Parathyroid adenoma (tissue), 2 donors: Measurements from ENCODE around the gene ABAT.

Experiments
- H2AFZ ChIP-seq: fragments of 300-600 bp; sonication (generic); one replicate; pipeline ENCODE4 v1.7.0; 2017; ENCODE audit warnings: antibody characterized with exemption, mild to moderate bottlenecking
- H3K27ac ChIP-seq: fragments of 300-600 bp; sonication (generic); one replicate; pipeline ENCODE4 v1.7.0; 2017
- H3K27me3 ChIP-seq: fragments of 300-600 bp; sonication (generic); one replicate; pipeline ENCODE4 v1.7.0; 2017; ENCODE audit warnings: low read length; ENCODE audit not compliant: control insufficient read depth, insufficient read depth
- H3K36me3 ChIP-seq: fragments of 300-600 bp; sonication (generic); one replicate; pipeline ENCODE4 v1.7.0; 2017; ENCODE audit warnings: low read length; ENCODE audit not compliant: control insufficient read depth, insufficient read depth
- H3K4me1 ChIP-seq: fragments of 300-600 bp; sonication (generic); one replicate; pipeline ENCODE4 v1.7.0; 2017; ENCODE audit warnings: control low read depth
- H3K4me2 ChIP-seq: fragments of 300-600 bp; sonication (generic); one replicate; pipeline ENCODE4 v1.7.0; 2017; ENCODE audit warnings: low read length
- H3K4me3 ChIP-seq: fragments of 300-600 bp; sonication (generic); one replicate; pipeline ENCODE4 v1.7.0; 2017; ENCODE audit warnings: low read depth, low read length
- H3K79me2 ChIP-seq: fragments of 300-600 bp; sonication (generic); one replicate; pipeline ENCODE4 v1.7.0; 2017; ENCODE audit warnings: control low read depth
- H3K9ac ChIP-seq: fragments of 300-600 bp; sonication (generic); one replicate; pipeline ENCODE4 v1.7.0; 2017; ENCODE audit warnings: mild to moderate bottlenecking
- H3K9me3 ChIP-seq: fragments of 300-600 bp; sonication (generic); one replicate; pipeline ENCODE4 v1.7.0; 2017; ENCODE audit warnings: low read length; ENCODE audit not compliant: control insufficient read depth
- TF ChIP-seq, protein P1 (sequence below): fragments of 300-600 bp; sonication (generic); IDR thresholded peaks from one replicate; pipeline ENCODE4 v1.7.0; 2017; ENCODE audit warnings: antibody characterized with exemption, mild to moderate bottlenecking
- donor health status: primary hyperparathyroidism.

The ABAT gene

DNA sequence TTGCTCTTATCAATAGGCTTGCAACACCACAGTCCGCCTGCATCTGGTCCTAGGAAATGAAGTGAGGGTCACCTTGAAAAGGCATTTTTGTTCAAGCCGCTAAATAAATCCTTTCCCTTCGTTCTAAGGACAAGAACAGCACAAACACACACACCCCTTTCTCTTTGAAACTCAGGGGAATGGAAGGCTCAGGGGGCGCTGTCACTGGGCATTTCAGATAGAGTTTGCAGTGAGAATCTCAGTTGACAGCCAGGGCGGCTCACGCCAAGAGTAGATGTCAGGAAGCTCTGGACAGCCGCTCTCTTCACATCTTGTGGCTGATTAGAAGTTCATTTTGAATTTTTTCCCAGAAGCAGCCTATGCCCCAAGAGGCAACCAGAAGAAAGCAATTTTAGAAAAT is 39.8 kb downstream of the ABAT start:
- Histone ChIP-seq H3K9ac (no peak overlapping the region), H3K9me3 (no peaks in the 10 kb centered on the region), H3K4me1 (peaks cover 2% of the 10 kb centered on the region), H3K79me2 (no peaks in the 10 kb centered on the region), H3K4me3 (no peak overlapping the region), H2AFZ (no peak overlapping the region), H3K4me2 (no peak overlapping the region), H3K27me3 (no peaks in the 10 kb centered on the region), H3K36me3 (no peaks in the 10 kb centered on the region), H3K27ac (no peak overlapping the region)
- TF ChIP-seq, protein P1, sequence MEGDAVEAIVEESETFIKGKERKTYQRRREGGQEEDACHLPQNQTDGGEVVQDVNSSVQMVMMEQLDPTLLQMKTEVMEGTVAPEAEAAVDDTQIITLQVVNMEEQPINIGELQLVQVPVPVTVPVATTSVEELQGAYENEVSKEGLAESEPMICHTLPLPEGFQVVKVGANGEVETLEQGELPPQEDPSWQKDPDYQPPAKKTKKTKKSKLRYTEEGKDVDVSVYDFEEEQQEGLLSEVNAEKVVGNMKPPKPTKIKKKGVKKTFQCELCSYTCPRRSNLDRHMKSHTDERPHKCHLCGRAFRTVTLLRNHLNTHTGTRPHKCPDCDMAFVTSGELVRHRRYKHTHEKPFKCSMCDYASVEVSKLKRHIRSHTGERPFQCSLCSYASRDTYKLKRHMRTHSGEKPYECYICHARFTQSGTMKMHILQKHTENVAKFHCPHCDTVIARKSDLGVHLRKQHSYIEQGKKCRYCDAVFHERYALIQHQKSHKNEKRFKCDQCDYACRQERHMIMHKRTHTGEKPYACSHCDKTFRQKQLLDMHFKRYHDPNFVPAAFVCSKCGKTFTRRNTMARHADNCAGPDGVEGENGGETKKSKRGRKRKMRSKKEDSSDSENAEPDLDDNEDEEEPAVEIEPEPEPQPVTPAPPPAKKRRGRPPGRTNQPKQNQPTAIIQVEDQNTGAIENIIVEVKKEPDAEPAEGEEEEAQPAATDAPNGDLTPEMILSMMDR, result no peak

DNA sequence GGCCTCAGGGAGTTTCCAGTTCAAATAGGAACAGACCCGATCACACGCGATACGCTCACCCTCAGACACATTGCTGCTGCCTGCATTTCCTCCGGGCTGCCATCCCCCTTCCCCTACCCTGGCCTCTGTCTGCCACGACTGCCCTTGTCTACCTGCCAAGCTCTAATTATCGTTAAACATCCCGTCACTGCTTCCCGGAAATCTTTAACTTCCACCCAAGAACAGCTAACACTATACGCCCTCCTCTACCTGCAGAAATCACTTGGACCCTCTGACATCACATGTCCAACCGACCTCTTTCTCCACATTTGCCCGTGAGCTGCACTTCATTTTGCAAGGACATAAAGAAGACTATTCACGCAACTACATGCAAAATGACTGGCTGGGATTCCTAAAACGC is 40.4 kb downstream of the ABAT start:
- TF ChIP-seq, protein P1, result no peak
- peaks cover 2% of the 10 kb centered on the region for H3K4me1 ChIP-seq
- H3K27me3 ChIP-seq, result no peaks in the 10 kb centered on the region
- H3K79me2 ChIP-seq, result no peaks in the 10 kb centered on the region
- H3K4me3 ChIP-seq, result no peak overlapping the region
- no peak overlapping the region for H3K4me2 ChIP-seq
- no peak overlapping the region for H3K9ac ChIP-seq
- no peak overlapping the region for H2AFZ ChIP-seq
- no peak overlapping the region for H3K27ac ChIP-seq
- no peaks in the 10 kb centered on the region for H3K36me3 ChIP-seq
- no peaks in the 10 kb centered on the region for H3K9me3 ChIP-seq

DNA sequence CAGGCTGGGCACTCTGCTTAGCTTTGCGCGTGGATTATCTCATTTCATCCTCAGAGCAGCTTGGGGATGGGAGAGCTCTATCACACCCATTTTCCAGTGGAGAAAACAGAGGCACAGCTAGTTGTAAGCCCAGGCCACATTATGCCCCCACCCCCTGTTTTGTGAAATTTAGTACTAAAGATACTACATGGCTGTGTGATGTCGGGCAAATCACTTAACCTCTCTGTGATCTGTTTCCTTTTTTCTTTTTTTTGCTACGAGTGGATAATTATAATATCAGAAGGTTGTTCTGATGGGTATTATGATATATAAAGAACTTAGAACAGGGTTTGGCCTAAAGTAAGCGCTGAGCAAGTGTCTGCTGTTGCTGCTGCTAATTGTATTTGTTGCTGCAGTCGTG is 41.6 kb downstream of the ABAT start:
- TF ChIP-seq, protein P1, result no peak
- no peak overlapping the region for H3K27ac ChIP-seq
- H3K4me2 ChIP-seq, result no peak overlapping the region
- peaks cover 1% of the 10 kb centered on the region for H3K4me1 ChIP-seq
- no peaks in the 10 kb centered on the region for H3K79me2 ChIP-seq
- no peak overlapping the region for H3K9ac ChIP-seq
- H2AFZ ChIP-seq, result no peak overlapping the region
- H3K4me3 ChIP-seq, result no peak overlapping the region
- no peaks in the 10 kb centered on the region for H3K36me3 ChIP-seq
- H3K27me3 ChIP-seq, result no peaks in the 10 kb centered on the region
- H3K9me3 ChIP-seq, result no peaks in the 10 kb centered on the region

DNA sequence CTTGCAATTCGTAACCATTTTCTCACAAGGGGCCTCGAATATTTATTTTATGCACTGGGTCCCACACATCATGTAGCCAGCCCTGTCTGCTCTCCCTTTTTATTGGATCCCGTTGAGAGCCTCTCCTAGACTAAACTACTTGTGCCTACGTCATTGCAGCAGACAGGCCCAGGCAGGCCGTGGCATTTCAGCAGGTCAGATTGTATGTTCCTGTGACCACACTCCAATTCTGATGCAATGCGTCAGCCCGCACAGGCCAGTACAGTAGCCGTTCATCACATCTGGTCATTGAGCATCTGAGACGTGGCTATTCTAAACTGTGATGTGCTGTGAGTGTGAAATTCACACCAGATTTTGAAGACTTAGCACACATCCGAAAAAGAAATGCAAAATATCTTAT is 42.2 kb downstream of the ABAT start:
- H2AFZ ChIP-seq, result no peak overlapping the region
- no peaks in the 10 kb centered on the region for H3K4me1 ChIP-seq
- no peak overlapping the region for H3K4me3 ChIP-seq
- H3K27ac ChIP-seq, result no peak overlapping the region
- H3K79me2 ChIP-seq, result no peaks in the 10 kb centered on the region
- H3K9me3 ChIP-seq, result no peaks in the 10 kb centered on the region
- H3K4me2 ChIP-seq, result no peak overlapping the region
- TF ChIP-seq, protein P1, result no peak
- H3K9ac ChIP-seq, result no peak overlapping the region
- H3K36me3 ChIP-seq, result no peaks in the 10 kb centered on the region
- no peaks in the 10 kb centered on the region for H3K27me3 ChIP-seq

DNA sequence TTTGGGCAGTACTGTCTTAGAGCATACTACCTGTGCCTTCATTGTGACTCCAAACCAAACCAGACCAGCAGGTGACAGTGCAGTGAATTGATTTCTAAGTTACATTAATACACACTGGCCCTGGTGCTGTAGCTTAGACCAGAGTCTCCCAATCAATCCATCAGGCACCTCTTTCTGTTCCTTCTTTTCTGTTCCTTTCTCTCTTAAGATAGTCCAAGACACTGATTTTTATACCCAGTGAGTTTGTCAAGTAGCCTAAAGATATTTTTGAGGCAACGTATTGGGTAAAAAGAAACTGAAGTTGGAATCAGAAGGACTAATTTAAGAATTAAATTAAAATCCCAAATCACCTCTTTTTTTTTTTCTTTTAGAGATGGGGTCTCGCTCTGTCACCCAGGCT is 43.1 kb downstream of the ABAT start:
- Histone ChIP-seq H3K4me2 (no peak overlapping the region), H3K4me1 (no peaks in the 10 kb centered on the region), H3K9ac (no peak overlapping the region), H3K27ac (no peak overlapping the region), H2AFZ (no peak overlapping the region), H3K4me3 (no peak overlapping the region), H3K36me3 (no peaks in the 10 kb centered on the region), H3K27me3 (no peaks in the 10 kb centered on the region), H3K79me2 (no peaks in the 10 kb centered on the region), H3K9me3 (no peaks in the 10 kb centered on the region)
- TF ChIP-seq, protein P1, result no peak
